NCI-H2196 (cell line): Measurements from ENCODE around the gene CYP2R1.
"Not testable (repeated sequence)": the region's sequence is repeated elsewhere in the genome, so short reads cannot be mapped to it uniquely, and the experiment has no call there.

ENCODE experiments used
- DNase-seq: peaks from one replicate; lab custom pipeline; 2025; ENCODE audit not compliant: unreplicated experiment; lab: John Stamatoyannopoulos, UW

The CYP2R1 gene

GRCh38 chr11:14892577-14892976 is 546 bp upstream of the CYP2R1 start:
- DNase-seq = no peak

- peak; percentile 89 for DNase-seq
These were observed 642 bp downstream of the CYP2R1 start for GRCh38 chr11:14891143-14892035.

- DNase-seq = no peak
These were observed 5.5 kb downstream of the CYP2R1 start for GRCh38 chr11:14886513-14886912.

- DNase-seq = no peak
These were observed 7.3 kb downstream of the CYP2R1 start for GRCh38 chr11:14884667-14885273.

- DNase-seq = not testable (repeated sequence)
These were observed 8.3 kb downstream of the CYP2R1 start for GRCh38 chr11:14883683-14884082.

GRCh38 chr11:14882196-14882595 is 9.8 kb downstream of the CYP2R1 start:
- no peak for DNase-seq

- no peak for DNase-seq
These were observed 10.3 kb downstream of the CYP2R1 start for GRCh38 chr11:14881576-14882193.

- DNase-seq = no peak
These were observed 16.9 kb downstream of the CYP2R1 start for GRCh38 chr11:14875163-14875562.

DNA sequence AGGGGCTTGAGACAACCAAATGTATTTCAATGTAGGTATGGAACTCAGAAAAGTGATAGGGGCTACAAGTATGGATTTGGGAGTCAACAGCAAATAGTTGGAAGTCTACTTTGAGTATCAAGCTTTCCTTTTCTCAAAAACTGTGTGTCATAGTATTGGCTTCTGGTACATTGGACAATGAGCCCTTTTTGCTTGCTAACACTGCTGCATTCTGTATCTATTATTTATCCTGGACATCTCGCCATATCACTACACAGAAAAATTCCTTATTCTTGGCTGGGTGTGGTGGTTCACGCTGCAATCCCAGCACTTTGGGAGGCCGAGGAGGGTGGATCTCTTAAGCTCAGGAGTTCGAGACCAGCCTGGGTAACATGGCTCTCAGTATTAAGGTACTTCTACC is 18.4 kb downstream of the CYP2R1 start:
- no peak for DNase-seq

GRCh38 chr11:14872032-14872431 is 20.0 kb downstream of the CYP2R1 start:
- DNase-seq = no peak

DNA sequence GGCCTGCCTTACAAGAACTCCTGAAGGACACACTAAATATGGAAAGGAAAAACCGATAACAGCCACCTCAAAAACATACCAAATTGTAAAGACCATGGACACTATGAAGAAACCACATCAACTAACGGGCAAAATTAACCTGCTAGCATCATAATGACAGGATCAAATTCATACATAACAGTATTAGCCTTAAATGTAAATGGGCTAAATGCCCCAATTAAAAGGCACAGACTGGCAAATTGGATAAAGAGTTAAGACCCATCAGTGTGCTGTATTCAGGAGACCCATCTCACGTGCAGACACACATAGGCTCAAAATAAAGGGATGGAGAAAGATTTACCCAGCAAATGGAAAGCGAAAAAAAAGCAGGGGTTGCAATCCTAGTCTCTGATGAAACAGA is 28.3 kb downstream of the CYP2R1 start:
- not testable (repeated sequence) for DNase-seq

DNA sequence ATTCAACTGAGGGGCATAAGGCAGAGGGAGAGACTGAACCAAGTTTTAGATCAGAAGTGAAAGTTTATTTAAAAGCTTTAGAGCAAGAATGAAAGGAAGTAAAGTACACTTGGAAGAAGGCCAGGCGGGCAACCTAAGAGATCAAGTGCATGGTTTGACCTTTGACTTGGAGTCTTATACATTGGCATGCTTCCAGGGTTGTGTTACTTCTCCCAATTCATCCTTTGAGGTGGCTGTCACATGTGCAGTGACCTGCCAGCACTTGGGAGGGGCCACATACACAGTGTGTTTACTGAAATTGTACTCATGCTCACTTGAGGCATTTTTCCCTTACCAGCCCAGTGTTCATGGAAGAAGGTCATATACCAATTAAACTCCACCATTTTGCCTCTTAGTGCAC is 30.4 kb downstream of the CYP2R1 start:
- DNase-seq = peak; percentile 45

GRCh38 chr11:14860511-14860910 is 31.5 kb downstream of the CYP2R1 start:
- DNase-seq = no peak

DNA sequence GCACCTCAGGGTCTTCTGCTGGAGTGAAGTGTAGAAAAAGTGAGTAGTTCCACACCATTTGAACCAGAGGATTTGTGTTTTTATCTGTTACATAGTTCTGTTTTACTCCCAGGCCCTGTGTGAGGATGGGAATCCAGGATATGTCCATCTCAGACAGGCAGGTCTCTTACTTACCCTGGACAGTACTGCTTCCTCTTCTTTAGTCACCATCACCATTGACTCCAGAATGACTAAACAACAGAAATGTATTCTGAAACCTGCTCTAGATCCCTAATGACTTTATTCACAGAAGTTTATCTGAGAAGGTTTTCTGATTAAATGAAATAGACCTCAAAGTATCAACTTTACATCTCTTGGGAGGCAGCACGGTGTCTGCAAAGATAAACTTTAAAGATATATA is 33.6 kb downstream of the CYP2R1 start:
- DNase-seq = no peak

DNA sequence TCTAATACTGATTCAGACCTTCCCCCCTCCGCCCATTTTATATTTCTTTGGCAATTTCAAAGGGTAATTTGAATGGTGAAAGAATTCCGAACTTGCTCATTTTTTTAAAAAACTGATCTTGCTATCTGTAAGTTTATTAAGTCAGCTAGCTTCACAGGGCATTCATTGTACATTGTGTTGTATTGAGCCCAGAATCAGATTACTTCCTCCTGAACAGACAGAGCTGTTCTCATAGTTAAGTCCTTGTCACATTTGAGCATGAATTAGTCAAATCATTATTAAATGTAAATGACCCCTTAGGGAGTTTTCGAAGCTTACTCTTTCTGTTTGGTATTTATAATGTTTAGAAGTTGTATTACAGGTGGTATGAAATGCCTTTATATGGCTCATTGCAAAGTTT is 34.4 kb downstream of the CYP2R1 start:
- no peak for DNase-seq

GRCh38 chr11:14855890-14856289 is 36.1 kb downstream of the CYP2R1 start:
- DNase-seq = no peak

- no peak for DNase-seq
These were observed 38.0 kb downstream of the CYP2R1 start for GRCh38 chr11:14854057-14854456.

- DNase-seq = no peak
These were observed 39.4 kb downstream of the CYP2R1 start for GRCh38 chr11:14852571-14853177.

- no peak for DNase-seq
These were observed 50.0 kb downstream of the CYP2R1 start for GRCh38 chr11:14842002-14842401.

- no peak for DNase-seq
These were observed 56.2 kb downstream of the CYP2R1 start for GRCh38 chr11:14835496-14836492.
